NT2/D1 (cell line): Measurements from ENCODE around the gene CYP27A1.

Experiments used
- SUZ12 ChIP-seq: IDR thresholded peaks from 2 replicates; pipeline ENCODE4 v1.6.1; 2011; ENCODE audit not compliant: insufficient read length, insufficient read depth; ENCODE audit errors: extremely low read depth
- YY1 ChIP-seq: IDR thresholded peaks from 2 replicates; pipeline ENCODE4 v1.6.1; 2011; ENCODE audit not compliant: insufficient read length, insufficient read depth
- ZNF274 ChIP-seq: IDR thresholded peaks from 2 replicates; pipeline ENCODE4 v1.6.1; 2011; ENCODE audit warnings: mild to moderate bottlenecking, low read depth, low read length

DNA sequence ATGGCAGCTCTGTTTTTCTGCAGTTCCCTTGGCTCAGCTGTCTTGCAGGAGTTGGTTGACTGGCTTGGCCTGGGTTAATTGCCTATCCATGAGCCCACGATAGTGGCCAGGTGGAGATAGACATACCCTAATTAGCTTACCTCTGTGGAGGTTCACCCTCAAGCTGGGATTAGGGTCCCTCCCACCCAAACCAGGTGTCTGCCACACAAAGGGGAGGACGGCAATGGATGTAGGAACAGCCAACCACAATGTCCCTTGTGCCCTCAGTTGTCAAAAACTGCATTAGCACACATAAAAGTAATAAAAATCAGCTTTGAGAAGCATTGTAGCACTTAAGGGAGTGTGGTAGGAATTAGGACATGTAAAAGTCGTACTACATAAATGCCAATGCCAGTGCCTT is 4.2 kb downstream of the CYP27A1 start:
- TF ChIP-seq ZNF274 (no peak), YY1 (no peak), SUZ12 (no peak)
